Osteocyte (in vitro differentiated cells): Measurements from ENCODE around the gene PKM. TPM values are rescaled to one million over a fixed set of nuclear protein-coding genes. Genes with fewer than 3 reads are reported as not detected.

Source experiments
- DNase-seq: peaks from one replicate; pipeline ENCODE4 v3.0.0; 2021; ENCODE audit warnings: mixed read lengths; ENCODE audit not compliant: unreplicated experiment; ENCODE audit errors: extremely low spot score
- H3K27ac Mint-ChIP-seq: one replicate; pipeline ENCODE4 v1.8.0; 2021; ENCODE audit warnings: mild to moderate bottlenecking, mixed read lengths; ENCODE audit not compliant: unreplicated experiment
- H3K27me3 Mint-ChIP-seq: one replicate; pipeline ENCODE4 v1.8.0; 2021; ENCODE audit warnings: mixed read lengths; ENCODE audit not compliant: unreplicated experiment
- H3K36me3 Mint-ChIP-seq: one replicate; pipeline ENCODE4 v1.8.0; 2021; ENCODE audit warnings: mixed read lengths; ENCODE audit not compliant: unreplicated experiment
- H3K4me1 Mint-ChIP-seq: one replicate; pipeline ENCODE4 v1.8.0; 2021; ENCODE audit warnings: mixed read lengths; ENCODE audit not compliant: unreplicated experiment
- H3K4me3 Mint-ChIP-seq: one replicate; pipeline ENCODE4 v1.8.0; 2021; ENCODE audit warnings: mild to moderate bottlenecking, moderate library complexity, mixed read lengths; ENCODE audit not compliant: unreplicated experiment
- H3K9me3 Mint-ChIP-seq: one replicate; pipeline ENCODE4 v1.8.0; 2021; ENCODE audit warnings: mixed read lengths; ENCODE audit not compliant: unreplicated experiment
- total RNA-seq: library from RNA; stranded (reverse); gene quantifications from 2 replicates; pipeline ENCODE4 v1.2.1, GENCODE V29; 2021
- TF ChIP-seq, protein P1 (sequence below): fragments of 200-600 bp; sonication (generic); IDR thresholded peaks from 2 replicates; pipeline ENCODE4 v1.5.0; 2021; ENCODE audit warnings: antibody characterized with exemption, mild to moderate bottlenecking, moderate library complexity

Gene PKM
- total RNA-seq, 1 donor from 2014 or later, result 617 TPM

DNA sequence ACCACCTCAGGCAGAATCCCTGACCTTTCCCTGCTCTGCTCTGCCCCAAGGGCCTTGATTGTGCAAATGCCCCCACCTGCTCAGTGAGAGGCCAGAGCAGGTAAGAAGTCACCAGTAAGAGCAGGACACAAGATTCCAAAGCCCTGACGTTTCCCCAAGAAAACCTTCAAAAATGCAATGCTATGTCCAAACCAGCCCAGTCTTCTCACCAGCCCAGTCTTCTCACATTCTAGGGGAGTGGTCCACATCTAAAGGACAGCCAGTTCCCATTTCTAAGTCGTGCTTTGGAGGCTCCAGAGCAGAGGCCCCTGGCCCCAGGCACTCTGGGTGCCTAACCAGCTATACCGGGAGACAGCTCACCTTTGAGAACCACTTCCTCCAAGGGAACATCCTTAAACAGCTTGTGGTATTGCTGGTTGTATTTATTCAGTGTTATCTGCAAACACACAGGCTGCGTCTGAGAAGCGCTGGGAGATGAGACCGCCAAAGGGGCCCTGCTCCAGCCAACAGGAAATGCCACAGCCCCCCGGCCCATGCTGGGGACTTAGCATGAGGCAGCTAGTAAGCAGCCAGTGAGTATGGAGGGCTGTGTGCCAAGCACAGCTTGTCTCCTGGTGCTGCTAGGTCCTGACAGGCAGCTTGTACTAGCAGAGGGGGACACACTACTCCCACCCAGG, 62.7 kb downstream of the PKM start:
- H3K9me3 Mint-ChIP-seq, result no peaks in the 10 kb centered on the region
- H3K4me1 Mint-ChIP-seq, result peaks cover 16% of the 10 kb centered on the region
- no peaks in the 10 kb centered on the region for H3K36me3 Mint-ChIP-seq
- TF ChIP-seq, protein P1, sequence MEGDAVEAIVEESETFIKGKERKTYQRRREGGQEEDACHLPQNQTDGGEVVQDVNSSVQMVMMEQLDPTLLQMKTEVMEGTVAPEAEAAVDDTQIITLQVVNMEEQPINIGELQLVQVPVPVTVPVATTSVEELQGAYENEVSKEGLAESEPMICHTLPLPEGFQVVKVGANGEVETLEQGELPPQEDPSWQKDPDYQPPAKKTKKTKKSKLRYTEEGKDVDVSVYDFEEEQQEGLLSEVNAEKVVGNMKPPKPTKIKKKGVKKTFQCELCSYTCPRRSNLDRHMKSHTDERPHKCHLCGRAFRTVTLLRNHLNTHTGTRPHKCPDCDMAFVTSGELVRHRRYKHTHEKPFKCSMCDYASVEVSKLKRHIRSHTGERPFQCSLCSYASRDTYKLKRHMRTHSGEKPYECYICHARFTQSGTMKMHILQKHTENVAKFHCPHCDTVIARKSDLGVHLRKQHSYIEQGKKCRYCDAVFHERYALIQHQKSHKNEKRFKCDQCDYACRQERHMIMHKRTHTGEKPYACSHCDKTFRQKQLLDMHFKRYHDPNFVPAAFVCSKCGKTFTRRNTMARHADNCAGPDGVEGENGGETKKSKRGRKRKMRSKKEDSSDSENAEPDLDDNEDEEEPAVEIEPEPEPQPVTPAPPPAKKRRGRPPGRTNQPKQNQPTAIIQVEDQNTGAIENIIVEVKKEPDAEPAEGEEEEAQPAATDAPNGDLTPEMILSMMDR, result no peak
- H3K27ac Mint-ChIP-seq, result no peak overlapping the region
- H3K27me3 Mint-ChIP-seq, result peaks cover 10% of the 10 kb centered on the region
- no peak overlapping the region for H3K4me3 Mint-ChIP-seq
- no peak for DNase-seq

DNA sequence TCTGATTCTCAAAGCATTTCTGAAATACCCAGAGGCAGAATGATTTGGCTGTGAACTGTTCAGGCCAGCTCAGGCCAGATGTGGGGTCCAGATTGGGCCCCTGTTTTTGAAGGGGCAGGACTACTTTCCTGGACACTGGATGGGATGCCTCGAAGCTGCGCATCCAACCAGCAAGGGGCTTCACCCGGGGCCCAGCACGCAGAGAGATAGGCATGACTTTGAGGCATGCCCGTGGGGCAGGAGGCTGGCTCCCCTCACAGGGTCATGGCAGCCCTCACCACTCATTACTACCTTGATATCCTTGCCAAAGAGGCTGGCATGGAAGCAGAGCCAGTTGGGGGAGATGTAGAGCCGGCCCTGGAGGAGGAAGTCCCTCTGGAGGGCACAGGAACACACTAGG, 63.5 kb downstream of the PKM start:
- Mint-ChIP-seq H3K36me3 (no peaks in the 10 kb centered on the region), H3K4me3 (no peak overlapping the region), H3K9me3 (no peaks in the 10 kb centered on the region), H3K4me1 (peaks cover 16% of the 10 kb centered on the region), H3K27ac (no peak overlapping the region), H3K27me3 (peaks cover 6% of the 10 kb centered on the region)
- no peak for DNase-seq
- TF ChIP-seq, protein P1, result no peak

DNA sequence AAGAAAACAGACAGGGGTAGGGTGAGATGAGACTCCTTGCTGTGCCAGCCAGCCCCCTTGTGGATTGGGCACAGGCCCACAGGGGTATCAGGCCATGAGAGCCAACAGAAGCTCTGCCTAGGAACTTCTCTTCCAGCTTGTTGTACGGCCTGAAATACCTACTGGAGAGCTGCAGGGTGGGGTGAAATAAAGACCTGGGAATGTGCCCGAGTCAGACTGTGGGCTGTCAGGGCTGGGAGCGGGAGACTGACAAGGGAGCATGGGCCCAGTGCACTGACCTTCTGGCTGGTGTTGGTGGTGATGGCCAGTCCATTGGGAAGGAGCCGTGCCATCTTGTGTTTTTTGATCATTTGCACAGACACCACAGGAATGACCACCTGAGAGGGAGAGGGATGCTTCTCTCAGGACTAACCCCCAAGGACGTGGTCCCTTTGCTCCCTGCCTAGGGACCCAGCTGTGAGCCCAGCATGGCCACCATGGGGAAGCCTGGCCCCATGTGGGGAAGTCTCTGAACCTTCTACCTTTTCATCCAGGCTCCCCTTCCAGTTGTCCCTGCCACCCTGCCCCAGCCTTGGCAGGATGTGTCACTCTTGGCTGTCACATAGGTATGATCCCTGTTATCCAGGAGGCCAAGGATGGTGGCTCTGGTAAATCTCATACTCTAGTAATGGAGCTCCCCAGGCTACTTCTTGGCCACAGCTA, 64.1 kb downstream of the PKM start:
- no peak overlapping the region for H3K27ac Mint-ChIP-seq
- no peaks in the 10 kb centered on the region for H3K9me3 Mint-ChIP-seq
- DNase-seq, result no peak
- H3K4me1 Mint-ChIP-seq, result peaks cover 16% of the 10 kb centered on the region
- H3K4me3 Mint-ChIP-seq, result no peak overlapping the region
- TF ChIP-seq, protein P1, result no peak
- peaks cover 6% of the 10 kb centered on the region for H3K27me3 Mint-ChIP-seq
- no peaks in the 10 kb centered on the region for H3K36me3 Mint-ChIP-seq

DNA sequence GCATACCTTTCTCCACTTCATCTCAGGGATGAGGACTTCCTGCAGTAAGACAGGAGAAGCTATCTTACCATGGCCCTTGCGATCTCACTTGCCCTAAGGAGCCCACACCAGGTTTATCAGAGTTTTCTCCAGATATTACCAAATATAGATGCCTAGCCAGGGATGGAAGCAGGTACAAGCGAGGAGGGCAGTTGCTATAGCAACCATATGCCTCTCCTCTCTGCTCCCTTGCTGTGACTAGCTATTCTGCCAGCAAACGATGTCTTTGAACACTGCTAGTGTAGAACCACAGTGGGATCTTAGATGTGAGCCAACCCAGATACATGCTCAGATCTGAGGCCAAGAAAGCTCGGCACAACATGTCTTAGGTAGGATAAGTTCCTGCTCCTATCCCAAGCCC, 67.3 kb downstream of the PKM start:
- Mint-ChIP-seq H3K27me3 (peaks cover 3% of the 10 kb centered on the region), H3K36me3 (no peaks in the 10 kb centered on the region), H3K27ac (no peak overlapping the region), H3K4me3 (no peak overlapping the region), H3K9me3 (no peaks in the 10 kb centered on the region), H3K4me1 (peaks cover 9% of the 10 kb centered on the region)
- TF ChIP-seq, protein P1, result no peak
- DNase-seq, result no peak

DNA sequence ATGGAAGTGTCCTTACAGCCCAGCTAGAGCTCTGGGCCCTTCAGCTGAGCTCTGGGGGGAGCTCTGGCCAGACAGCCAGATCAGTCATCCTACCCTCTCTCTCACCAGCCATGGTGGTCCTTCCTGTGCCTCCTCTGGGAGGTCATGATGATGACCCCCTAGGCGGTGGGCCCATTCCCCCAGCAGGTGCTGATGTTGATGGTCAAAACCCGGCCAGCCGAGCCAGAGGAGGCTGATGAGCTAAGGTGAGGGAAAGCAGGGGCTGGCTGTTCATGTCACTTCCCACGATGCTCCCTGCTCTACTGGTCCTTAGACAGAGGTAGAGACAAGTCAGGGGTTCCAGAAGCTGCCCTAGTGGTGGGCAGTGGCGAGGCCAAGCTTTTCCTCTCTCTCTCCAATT, 68.4 kb downstream of the PKM start:
- H3K27ac Mint-ChIP-seq, result no peak overlapping the region
- H3K4me1 Mint-ChIP-seq, result no peaks in the 10 kb centered on the region
- H3K36me3 Mint-ChIP-seq, result no peaks in the 10 kb centered on the region
- DNase-seq, result no peak
- no peaks in the 10 kb centered on the region for H3K9me3 Mint-ChIP-seq
- no peak overlapping the region for H3K4me3 Mint-ChIP-seq
- TF ChIP-seq, protein P1, result no peak
- H3K27me3 Mint-ChIP-seq, result peaks cover 3% of the 10 kb centered on the region
